ENCODE data around the gene KCNK4. TPM values are rescaled to one million over a fixed set of nuclear protein-coding genes. Genes with fewer than 3 reads are reported as not detected.

The KCNK4 gene
- total and polyA plus RNA-seq, 2 of the 13 experiments (the other 11 are each of a cell fraction or from before 2014, with no cell fraction given): not detected

DNA sequence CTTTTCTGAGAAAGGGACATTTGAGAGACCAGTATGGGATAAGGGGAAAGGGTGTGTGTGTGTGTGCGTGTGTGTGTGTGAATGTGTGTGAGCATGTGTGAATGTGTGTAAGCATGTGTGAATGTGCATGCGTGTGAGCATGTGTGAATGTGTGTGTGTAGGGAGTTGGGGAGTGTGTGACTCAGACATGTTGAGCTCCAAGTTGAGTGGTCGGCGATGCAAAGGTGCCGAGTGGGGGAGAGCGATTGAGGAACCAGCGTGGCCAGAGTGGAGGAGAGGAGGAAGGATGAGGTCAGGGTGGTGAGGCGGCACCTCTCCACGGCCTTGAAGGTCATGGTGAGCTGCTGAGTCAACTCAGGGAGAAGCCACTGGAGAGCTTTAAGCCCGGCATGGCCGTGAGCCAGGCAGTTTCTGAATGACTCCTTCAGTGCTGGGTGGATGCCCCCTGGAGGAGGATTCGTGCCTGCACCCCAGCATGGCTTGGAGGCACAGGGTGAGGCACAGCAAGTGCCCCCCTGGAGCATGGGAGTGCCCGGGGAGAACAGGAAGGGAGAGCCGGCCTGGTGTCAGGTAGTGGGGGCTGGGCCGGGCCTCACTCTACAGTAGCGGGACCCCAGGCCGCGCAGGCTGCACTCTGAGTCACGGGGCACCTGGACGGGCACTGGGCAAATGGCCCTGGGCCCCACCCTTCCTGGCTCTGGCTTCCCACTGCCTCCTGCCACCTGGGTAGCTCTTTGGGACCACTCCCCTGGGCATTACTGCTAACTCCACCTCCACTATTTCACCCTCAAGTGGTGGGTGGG is 40.7 kb downstream of the KCNK4 start (continued):
- TF ChIP-seq IRX3 (CRISPR knock-in tag; IDR thresholded peaks at IDR 0.05; ENCODE audit: borderline replicate concordance, low read depth): no peak
- TF ChIP-seq ZNF207 (IDR thresholded peaks at IDR 0.05; ENCODE audit: borderline replicate concordance): no peak
- TF ChIP-seq KDM3A (CRISPR knock-in tag; IDR thresholded peaks at IDR 0.05; ENCODE audit: low read depth): no peak
- no peak for TF ChIP-seq ZNF292 (CRISPR knock-in tag; IDR thresholded peaks at IDR 0.05; ENCODE audit: borderline replicate concordance, low read depth)
- TF ChIP-seq USF2 (IDR thresholded peaks at IDR 0.05; ENCODE audit: low read depth, low read length): no peak
- TF ChIP-seq USF2 (CRISPR knock-in tag; IDR thresholded peaks at IDR 0.05; ENCODE audit: borderline replicate concordance): no peak
- no peak for TF ChIP-seq ZNF550 (CRISPR knock-in tag; IDR thresholded peaks at IDR 0.05; ENCODE audit: borderline replicate concordance)
- no peak for TF ChIP-seq ZBTB34 (CRISPR knock-in tag; IDR thresholded peaks at IDR 0.05)
- TF ChIP-seq MLLT10 (CRISPR knock-in tag; IDR thresholded peaks at IDR 0.05): no peak
- TF ChIP-seq HMG20B (CRISPR knock-in tag; conservative IDR thresholded peaks at IDR 0.05): no peak
- no peak for TF ChIP-seq PAXIP1 (CRISPR knock-in tag; conservative IDR thresholded peaks at IDR 0.05)
- TF ChIP-seq ATF4 (CRISPR knock-in tag; IDR thresholded peaks at IDR 0.05): no peak
- no peak for TF ChIP-seq GLI4 (CRISPR knock-in tag; IDR thresholded peaks at IDR 0.05; ENCODE audit: borderline replicate concordance)
- TF ChIP-seq SPEN (CRISPR knock-in tag; IDR thresholded peaks at IDR 0.05; ENCODE audit: low read depth): no peak
- no peak for TF ChIP-seq KDM1A (CRISPR knock-in tag; IDR thresholded peaks at IDR 0.05)
- no peak for TF ChIP-seq NR3C1 (CRISPR knock-in tag; IDR thresholded peaks at IDR 0.05)
- TF ChIP-seq PRDM15 (CRISPR knock-in tag; IDR thresholded peaks at IDR 0.05): no peak

All from HepG2 (cell line).